HL-60 (cell line): Measurements from ENCODE around the gene AMER2.

Experiments
- GABPA ChIP-seq: IDR thresholded peaks from 2 replicates; pipeline ENCODE4 v1.6.1; 2012; ENCODE audit warnings: low read depth
- POLR2AphosphoS5 ChIP-seq: IDR thresholded peaks from 2 replicates; pipeline ENCODE4 v1.6.1; 2012; ENCODE audit warnings: low read depth
- SPI1 ChIP-seq: IDR thresholded peaks from 2 replicates; pipeline ENCODE4 v1.6.1; 2012; ENCODE audit warnings: low read depth, mild to moderate bottlenecking, borderline replicate concordance
- TF ChIP-seq, protein P1 (sequence below): IDR thresholded peaks from one replicate; pipeline ENCODE4 v1.5.1; 2011; ENCODE audit warnings: low read length, control low read depth, inconsistent platforms; ENCODE audit not compliant: insufficient read depth
- TF ChIP-seq, protein P2 (sequence below): IDR thresholded peaks from 2 replicates; pipeline ENCODE4 v1.6.1; 2012; ENCODE audit warnings: low read depth; ENCODE audit not compliant: insufficient replicate concordance

DNA sequence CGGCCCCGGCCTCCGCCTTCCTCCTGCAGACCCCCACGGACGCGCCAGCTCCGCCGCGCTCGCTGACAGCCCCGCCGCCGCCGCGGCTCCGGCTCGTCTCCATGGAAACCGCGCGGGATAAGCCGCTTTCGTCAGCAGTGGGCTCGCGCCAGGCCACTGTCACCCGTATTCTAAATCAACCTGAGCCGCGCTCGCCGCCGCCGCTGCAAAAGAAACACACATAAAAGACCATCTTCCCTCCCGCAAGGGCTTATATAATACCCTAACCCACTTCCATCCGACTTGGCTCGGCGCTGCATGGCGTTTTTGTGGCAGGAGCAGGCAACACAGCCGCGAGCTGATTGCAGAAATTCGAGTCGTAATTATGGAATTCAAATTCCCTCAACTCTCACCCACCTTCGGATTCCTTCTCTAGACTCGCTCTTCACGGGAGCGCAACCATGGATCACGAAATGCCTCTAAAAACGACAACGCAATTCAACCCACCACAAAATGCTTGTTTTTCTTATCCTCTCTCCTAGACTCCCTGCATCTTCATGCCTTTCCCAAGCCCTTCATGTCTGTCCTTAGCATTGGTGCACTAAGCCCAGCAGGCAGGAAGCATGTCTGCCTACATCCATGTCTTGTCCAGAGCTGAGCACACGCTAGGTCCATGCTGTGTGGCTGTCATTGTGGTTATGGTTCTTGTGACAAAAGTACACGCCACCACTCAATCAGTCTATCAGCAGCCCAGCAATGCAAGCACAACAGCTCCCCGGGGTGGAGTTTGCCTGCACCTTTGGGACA lies at the start of gene AMER2:
- TF ChIP-seq, protein P1, sequence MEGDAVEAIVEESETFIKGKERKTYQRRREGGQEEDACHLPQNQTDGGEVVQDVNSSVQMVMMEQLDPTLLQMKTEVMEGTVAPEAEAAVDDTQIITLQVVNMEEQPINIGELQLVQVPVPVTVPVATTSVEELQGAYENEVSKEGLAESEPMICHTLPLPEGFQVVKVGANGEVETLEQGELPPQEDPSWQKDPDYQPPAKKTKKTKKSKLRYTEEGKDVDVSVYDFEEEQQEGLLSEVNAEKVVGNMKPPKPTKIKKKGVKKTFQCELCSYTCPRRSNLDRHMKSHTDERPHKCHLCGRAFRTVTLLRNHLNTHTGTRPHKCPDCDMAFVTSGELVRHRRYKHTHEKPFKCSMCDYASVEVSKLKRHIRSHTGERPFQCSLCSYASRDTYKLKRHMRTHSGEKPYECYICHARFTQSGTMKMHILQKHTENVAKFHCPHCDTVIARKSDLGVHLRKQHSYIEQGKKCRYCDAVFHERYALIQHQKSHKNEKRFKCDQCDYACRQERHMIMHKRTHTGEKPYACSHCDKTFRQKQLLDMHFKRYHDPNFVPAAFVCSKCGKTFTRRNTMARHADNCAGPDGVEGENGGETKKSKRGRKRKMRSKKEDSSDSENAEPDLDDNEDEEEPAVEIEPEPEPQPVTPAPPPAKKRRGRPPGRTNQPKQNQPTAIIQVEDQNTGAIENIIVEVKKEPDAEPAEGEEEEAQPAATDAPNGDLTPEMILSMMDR = no peak
- no peak for TF ChIP-seq POLR2AphosphoS5
- no peak for TF ChIP-seq SPI1
- TF ChIP-seq, protein P2, sequence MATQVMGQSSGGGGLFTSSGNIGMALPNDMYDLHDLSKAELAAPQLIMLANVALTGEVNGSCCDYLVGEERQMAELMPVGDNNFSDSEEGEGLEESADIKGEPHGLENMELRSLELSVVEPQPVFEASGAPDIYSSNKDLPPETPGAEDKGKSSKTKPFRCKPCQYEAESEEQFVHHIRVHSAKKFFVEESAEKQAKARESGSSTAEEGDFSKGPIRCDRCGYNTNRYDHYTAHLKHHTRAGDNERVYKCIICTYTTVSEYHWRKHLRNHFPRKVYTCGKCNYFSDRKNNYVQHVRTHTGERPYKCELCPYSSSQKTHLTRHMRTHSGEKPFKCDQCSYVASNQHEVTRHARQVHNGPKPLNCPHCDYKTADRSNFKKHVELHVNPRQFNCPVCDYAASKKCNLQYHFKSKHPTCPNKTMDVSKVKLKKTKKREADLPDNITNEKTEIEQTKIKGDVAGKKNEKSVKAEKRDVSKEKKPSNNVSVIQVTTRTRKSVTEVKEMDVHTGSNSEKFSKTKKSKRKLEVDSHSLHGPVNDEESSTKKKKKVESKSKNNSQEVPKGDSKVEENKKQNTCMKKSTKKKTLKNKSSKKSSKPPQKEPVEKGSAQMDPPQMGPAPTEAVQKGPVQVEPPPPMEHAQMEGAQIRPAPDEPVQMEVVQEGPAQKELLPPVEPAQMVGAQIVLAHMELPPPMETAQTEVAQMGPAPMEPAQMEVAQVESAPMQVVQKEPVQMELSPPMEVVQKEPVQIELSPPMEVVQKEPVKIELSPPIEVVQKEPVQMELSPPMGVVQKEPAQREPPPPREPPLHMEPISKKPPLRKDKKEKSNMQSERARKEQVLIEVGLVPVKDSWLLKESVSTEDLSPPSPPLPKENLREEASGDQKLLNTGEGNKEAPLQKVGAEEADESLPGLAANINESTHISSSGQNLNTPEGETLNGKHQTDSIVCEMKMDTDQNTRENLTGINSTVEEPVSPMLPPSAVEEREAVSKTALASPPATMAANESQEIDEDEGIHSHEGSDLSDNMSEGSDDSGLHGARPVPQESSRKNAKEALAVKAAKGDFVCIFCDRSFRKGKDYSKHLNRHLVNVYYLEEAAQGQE = no peak
- no peak for TF ChIP-seq GABPA
